Muscle of leg (tissue), 11 donors: ENCODE measurements around the gene GRM3. TPM values are rescaled to one million over a fixed set of nuclear protein-coding genes. Genes with fewer than 3 reads are reported as not detected.

Source experiments
- DNase-seq: peaks from one replicate; pipeline ENCODE4 v3.0.0; 2013
- H3K27ac ChIP-seq: one replicate; pipeline ENCODE4 v1.5.1; 2013; ENCODE audit warnings: mild to moderate bottlenecking, low read length, control low read depth
- H3K27me3 ChIP-seq: one replicate; pipeline ENCODE4 v1.6.1; 2013; ENCODE audit warnings: low read length; ENCODE audit not compliant: control insufficient read depth, insufficient read depth
- H3K36me3 ChIP-seq: one replicate; pipeline ENCODE4 v1.6.1; 2013; ENCODE audit warnings: low read length; ENCODE audit not compliant: control insufficient read depth, insufficient read depth
- H3K4me1 ChIP-seq: one replicate; pipeline ENCODE4 v1.6.1; 2013; ENCODE audit warnings: low read length; ENCODE audit not compliant: control insufficient read depth, insufficient read depth
- H3K4me3 ChIP-seq: one replicate; pipeline ENCODE4 v1.5.1; 2013; ENCODE audit warnings: low read length, control low read depth
- H3K9me3 ChIP-seq: replicated peaks from 2 replicates; pipeline ENCODE4 v1.6.1; 2013; ENCODE audit warnings: low read depth, low read length; ENCODE audit not compliant: control insufficient read depth
- WGBS: methylation state at CpG from one replicate; pipeline ENCODE4 v1.1.5; 2013; ENCODE audit warnings: missing lambda C conversion rate; ENCODE audit not compliant: insufficient coverage; 5-methylcytosine and 5-hydroxymethylcytosine counted together
- polyA plus RNA-seq, 8 donors: library from polyadenylated mRNA; unstranded; fragments of 120-200 nt; gene quantifications; one replicate each; pipeline versions ENCODE4 v1.2.1 to v1.2.3, GENCODE V29; 2013; ENCODE audit warnings: inconsistent platforms in 1 of 8, low replicate concordance in 1 of 8; ENCODE audit not compliant: insufficient read length in 8 of 8, insufficient read depth in 1 of 8
- total RNA-seq: library from RNA; stranded (reverse); fragments of 120-200 nt; gene quantifications from one replicate; pipeline ENCODE4 v1.2.4, GENCODE V29; 2013

GRM3 gene
- total and polyA plus RNA-seq, 9 donors, result 0.04 to 0.20 (median 0.12) TPM

GRCh38 chr7:86648169-86648568 lies 4.5 kb downstream of the GRM3 start:
- no peaks in the 10 kb centered on the region for H3K9me3 ChIP-seq
- no peak overlapping the region for H3K27ac ChIP-seq
- peaks cover 21% of the 10 kb centered on the region for H3K27me3 ChIP-seq
- no peak overlapping the region for H3K4me3 ChIP-seq
- DNase-seq, result no peak
- H3K4me1 ChIP-seq, result peaks cover 16% of the 10 kb centered on the region
- WGBS, result no CpG with 5 or more reads among the region's 1 CpG
- no peaks in the 10 kb centered on the region for H3K36me3 ChIP-seq

DNA sequence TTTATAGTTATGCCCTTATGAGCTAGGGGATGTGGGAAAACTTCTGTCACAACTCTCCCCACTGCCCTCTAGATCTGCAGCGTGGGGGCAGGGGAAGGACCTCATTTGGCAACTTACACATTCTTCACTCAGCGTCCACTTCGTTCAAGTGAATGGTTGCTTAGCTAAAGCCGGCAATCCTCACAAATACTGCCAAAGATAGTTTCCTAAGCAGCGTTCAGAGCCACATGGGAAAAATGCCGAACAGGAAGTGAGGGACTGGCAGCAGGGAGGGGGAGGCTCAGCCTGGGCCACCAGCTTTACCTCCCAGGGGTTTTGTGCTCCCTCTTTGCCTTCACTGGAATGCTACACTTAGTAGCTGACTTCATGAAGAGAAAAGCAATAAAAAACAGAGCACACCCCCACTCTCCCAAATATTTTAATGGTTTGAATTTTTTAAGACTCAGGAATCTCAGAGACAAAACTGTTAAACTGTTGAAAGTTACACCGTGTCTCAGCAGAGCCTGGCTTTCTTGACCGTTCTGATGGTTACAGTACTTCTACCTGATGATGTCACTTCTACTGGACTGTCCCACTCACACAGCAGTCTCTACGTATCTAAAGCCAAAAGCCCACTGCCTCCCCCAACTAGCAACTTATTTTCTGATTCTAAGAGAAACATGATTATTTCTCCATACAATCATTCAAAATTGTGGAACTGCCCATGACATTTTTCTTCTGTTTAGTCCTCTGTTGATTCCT lies 10.4 kb downstream of the GRM3 start:
- no peaks in the 10 kb centered on the region for H3K27me3 ChIP-seq
- H3K36me3 ChIP-seq, result no peaks in the 10 kb centered on the region
- DNase-seq, result peak; percentile 41
- H3K4me3 ChIP-seq, result no peak overlapping the region
- no peak overlapping the region for H3K27ac ChIP-seq
- H3K4me1 ChIP-seq, result no peaks in the 10 kb centered on the region
- no peaks in the 10 kb centered on the region for H3K9me3 ChIP-seq
- WGBS, result 33% methylated on average over 6 of the region's 9 CpGs

DNA sequence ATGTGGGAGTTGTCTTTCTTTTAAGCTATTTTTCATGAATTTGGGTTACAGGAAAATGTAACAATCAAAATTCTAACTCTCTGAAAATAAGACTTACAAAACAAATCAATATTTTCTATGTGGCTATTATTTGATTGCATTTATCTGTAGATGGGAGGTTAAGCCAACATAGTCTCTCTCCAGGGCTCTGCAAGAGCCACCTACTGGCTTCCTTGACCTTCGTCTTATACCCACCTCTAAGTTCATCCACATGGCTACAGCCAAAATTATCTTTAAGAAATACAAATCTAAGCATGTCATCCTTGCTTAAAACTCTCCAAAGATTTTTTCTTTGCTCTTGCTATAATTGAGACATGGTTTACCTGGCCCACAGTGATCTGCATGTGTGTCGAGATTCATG lies 14.2 kb downstream of the GRM3 start:
- no peaks in the 10 kb centered on the region for H3K4me1 ChIP-seq
- DNase-seq, result no peak
- H3K27ac ChIP-seq, result no peak overlapping the region
- no peaks in the 10 kb centered on the region for H3K9me3 ChIP-seq
- 76% methylated on average over 2 of the region's 2 CpGs for WGBS
- no peaks in the 10 kb centered on the region for H3K27me3 ChIP-seq
- H3K36me3 ChIP-seq, result no peaks in the 10 kb centered on the region
- no peak overlapping the region for H3K4me3 ChIP-seq

DNA sequence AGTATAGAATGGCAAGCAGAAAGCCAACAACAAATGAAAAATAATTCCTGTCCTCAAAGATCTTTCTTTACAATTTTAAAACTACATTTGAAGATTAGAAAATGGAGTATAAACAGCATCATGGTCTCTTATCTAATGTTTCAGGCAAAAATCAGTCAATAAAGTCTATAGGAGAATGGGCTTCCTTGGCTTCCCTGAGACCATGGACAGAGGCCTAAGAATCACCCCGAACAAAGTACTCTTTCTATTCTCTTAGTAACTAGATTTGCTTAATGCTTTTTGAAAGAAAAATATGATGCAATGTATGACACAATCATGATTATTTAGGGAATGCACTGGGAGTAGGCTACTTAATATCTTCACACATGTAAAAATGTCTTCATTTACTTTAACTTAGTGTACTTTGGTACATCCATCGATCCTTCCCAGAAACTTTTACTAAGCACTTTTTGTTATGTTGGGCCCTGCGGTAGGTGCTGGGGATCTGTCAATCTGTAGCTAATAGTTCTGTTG lies 17.3 kb downstream of the GRM3 start:
- Histone ChIP-seq H3K36me3 (no peaks in the 10 kb centered on the region), H3K27ac (no peak overlapping the region), H3K9me3 (no peaks in the 10 kb centered on the region), H3K27me3 (no peaks in the 10 kb centered on the region), H3K4me1 (no peaks in the 10 kb centered on the region), H3K4me3 (no peak overlapping the region)
- WGBS, result no CpG with 5 or more reads among the region's 3 CpGs
- no peak for DNase-seq

DNA sequence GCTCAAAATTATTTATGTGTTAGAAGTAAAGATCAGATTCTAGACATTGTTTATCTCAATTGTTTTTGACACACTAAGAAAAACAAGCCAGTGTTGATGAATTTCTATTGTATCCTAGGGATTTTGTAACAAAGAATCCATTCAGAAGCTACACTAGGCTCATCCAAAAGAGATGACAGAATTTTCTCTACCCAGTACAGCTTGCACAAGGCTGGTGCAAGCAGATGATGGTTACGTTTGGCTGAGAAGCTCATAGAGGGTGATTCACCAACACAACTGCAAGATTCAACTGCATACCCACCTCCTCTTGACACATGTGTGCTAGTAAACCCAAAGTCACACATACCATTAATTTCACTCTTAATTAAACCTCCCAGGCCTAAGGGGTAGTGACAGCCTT lies 20.8 kb downstream of the GRM3 start:
- no peaks in the 10 kb centered on the region for H3K27me3 ChIP-seq
- H3K36me3 ChIP-seq, result no peaks in the 10 kb centered on the region
- H3K4me3 ChIP-seq, result no peak overlapping the region
- no peak overlapping the region for H3K27ac ChIP-seq
- H3K9me3 ChIP-seq, result no peaks in the 10 kb centered on the region
- H3K4me1 ChIP-seq, result no peaks in the 10 kb centered on the region
- DNase-seq, result no peak
- no CpG with 5 or more reads among the region's 1 CpG for WGBS

DNA sequence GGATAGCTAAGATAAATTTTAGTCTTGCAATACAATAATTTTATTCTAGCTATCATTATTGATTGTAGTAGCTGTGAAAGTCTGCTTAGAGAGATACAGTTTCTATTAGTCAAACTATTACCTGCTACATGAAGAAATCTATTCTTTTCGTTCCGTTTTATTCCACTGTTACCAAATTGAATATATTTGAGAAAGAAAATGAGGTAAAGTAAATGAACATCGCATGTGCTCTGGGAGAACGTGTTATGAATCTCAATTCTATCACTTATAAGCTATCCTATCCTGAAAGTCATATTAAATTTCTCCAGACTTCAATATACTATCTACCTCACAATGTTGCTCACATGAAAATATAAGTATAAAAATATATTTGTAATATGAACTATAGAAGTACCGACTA lies 21.3 kb downstream of the GRM3 start:
- no CpG with 5 or more reads among the region's 5 CpGs for WGBS
- Histone ChIP-seq H3K36me3 (no peaks in the 10 kb centered on the region), H3K4me3 (no peak overlapping the region), H3K27ac (no peak overlapping the region), H3K9me3 (no peaks in the 10 kb centered on the region), H3K4me1 (no peaks in the 10 kb centered on the region), H3K27me3 (no peaks in the 10 kb centered on the region)
- no peak for DNase-seq

DNA sequence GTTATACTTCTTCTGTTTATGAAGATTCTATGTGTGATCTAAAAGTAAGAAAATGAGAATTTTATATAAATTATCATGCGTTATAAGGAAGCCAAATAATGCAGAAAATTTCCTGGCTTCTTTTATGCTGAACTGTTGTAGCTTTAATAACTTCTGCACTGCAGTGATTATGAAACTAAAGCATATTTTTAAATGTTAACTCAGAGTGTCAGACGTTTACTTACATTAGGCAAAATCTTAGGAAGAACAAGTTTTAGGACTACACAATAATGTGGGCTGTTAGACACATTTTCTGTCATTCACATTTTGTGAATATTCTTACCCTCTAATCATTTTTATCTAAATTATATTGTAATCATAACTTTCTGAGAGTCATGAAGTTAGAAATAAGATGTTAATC lies 22.0 kb downstream of the GRM3 start:
- no peaks in the 10 kb centered on the region for H3K4me1 ChIP-seq
- DNase-seq, result no peak
- WGBS, result no CpG with 5 or more reads among the region's 2 CpGs
- H3K9me3 ChIP-seq, result no peaks in the 10 kb centered on the region
- no peaks in the 10 kb centered on the region for H3K36me3 ChIP-seq
- H3K27ac ChIP-seq, result no peak overlapping the region
- H3K27me3 ChIP-seq, result no peaks in the 10 kb centered on the region
- H3K4me3 ChIP-seq, result no peak overlapping the region

GRCh38 chr7:86667732-86668131 lies 24.0 kb downstream of the GRM3 start:
- no peaks in the 10 kb centered on the region for H3K27me3 ChIP-seq
- DNase-seq, result peak; percentile 6
- WGBS, result 64% methylated on average over 2 of the region's 4 CpGs
- H3K4me3 ChIP-seq, result no peak overlapping the region
- H3K9me3 ChIP-seq, result no peaks in the 10 kb centered on the region
- no peaks in the 10 kb centered on the region for H3K4me1 ChIP-seq
- H3K27ac ChIP-seq, result no peak overlapping the region
- no peaks in the 10 kb centered on the region for H3K36me3 ChIP-seq

DNA sequence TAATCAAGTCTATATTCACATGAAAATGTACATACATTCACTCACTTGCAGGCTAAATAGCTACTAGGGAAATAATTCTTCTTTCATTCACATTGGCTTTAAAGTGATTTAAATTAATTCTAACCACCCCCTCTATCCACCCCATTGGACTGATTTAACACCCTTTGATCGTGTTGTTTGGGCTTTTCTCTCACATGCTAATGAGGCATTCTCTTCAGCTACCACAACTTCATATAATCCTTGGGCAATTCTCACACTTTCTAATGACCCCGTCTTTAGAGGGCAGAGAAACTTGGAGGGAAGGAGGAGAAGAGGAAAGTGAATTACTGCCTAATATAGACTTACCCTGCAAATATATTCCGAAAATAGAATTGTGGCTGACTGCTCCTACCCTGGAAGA lies 24.6 kb downstream of the GRM3 start:
- H3K27ac ChIP-seq, result no peak overlapping the region
- no CpG with 5 or more reads among the region's 3 CpGs for WGBS

GRCh38 chr7:86687831-86688230 lies 44.1 kb downstream of the GRM3 start:
- Histone ChIP-seq H3K36me3 (no peaks in the 10 kb centered on the region), H3K27me3 (no peaks in the 10 kb centered on the region), H3K4me1 (no peaks in the 10 kb centered on the region), H3K4me3 (no peak overlapping the region), H3K27ac (no peak overlapping the region), H3K9me3 (no peaks in the 10 kb centered on the region)
- WGBS, result no CpG with 5 or more reads among the region's 1 CpG
- no peak for DNase-seq

More for the DNA sequence above, 24.6 kb downstream of the GRM3 start:
- Histone ChIP-seq H3K4me1 (no peaks in the 10 kb centered on the region), H3K4me3 (no peak overlapping the region), H3K9me3 (no peaks in the 10 kb centered on the region), H3K27me3 (no peaks in the 10 kb centered on the region), H3K36me3 (no peaks in the 10 kb centered on the region)
- DNase-seq, result no peak

GRCh38 chr7:86689363-86689762 lies 45.7 kb downstream of the GRM3 start:
- Histone ChIP-seq H3K27me3 (no peaks in the 10 kb centered on the region), H3K27ac (no peak overlapping the region), H3K4me1 (no peaks in the 10 kb centered on the region), H3K4me3 (no peak overlapping the region), H3K36me3 (no peaks in the 10 kb centered on the region), H3K9me3 (no peaks in the 10 kb centered on the region)
- no peak for DNase-seq
